ENCODE results near the gene CITED2.
A peak's percentile ranks its signal among the peaks of the same experiment; 100 is the strongest.
"Not testable (repeated sequence)": the region's sequence is repeated elsewhere in the genome, so short reads cannot be mapped to it uniquely, and the experiment has no call there.

Gene CITED2

GRCh38 chr6:139374357-139375225 lies at the start of gene CITED2:
Gene CITED2 (minus strand): TSS chr6:139374648. CDS start chr6:139373944, 704 bp downstream.
- peak; percentile 96 for DNase-seq

- no peak for DNase-seq
Measured at GRCh38 chr6:139423037-139423703, 48.7 kb upstream of the CITED2 start.

GRCh38 chr6:139422105-139423036 lies 47.9 kb upstream of the CITED2 start:
- no peak for DNase-seq

GRCh38 chr6:139418481-139419132 lies 44.2 kb upstream of the CITED2 start:
- DNase-seq: no peak

GRCh38 chr6:139416146-139416545 lies 41.7 kb upstream of the CITED2 start:
- no peak for DNase-seq

GRCh38 chr6:139415365-139415764 lies 40.9 kb upstream of the CITED2 start:
- no peak for DNase-seq

GRCh38 chr6:139412103-139412502 lies 37.7 kb upstream of the CITED2 start:
- DNase-seq: not testable (repeated sequence)

GRCh38 chr6:139409026-139409425 lies 34.6 kb upstream of the CITED2 start:
- DNase-seq: no peak

GRCh38 chr6:139407718-139408222 lies 33.3 kb upstream of the CITED2 start:
- no peak for DNase-seq

GRCh38 chr6:139406577-139407343 lies 32.3 kb upstream of the CITED2 start:
- DNase-seq: no peak

GRCh38 chr6:139402876-139403386 lies 28.5 kb upstream of the CITED2 start:
- DNase-seq: no peak

GRCh38 chr6:139398658-139399057 lies 24.2 kb upstream of the CITED2 start:
- no peak for DNase-seq

- DNase-seq: no peak
Measured at GRCh38 chr6:139395891-139396301, 21.4 kb upstream of the CITED2 start.

- DNase-seq: no peak
Measured at GRCh38 chr6:139395371-139395770, 20.9 kb upstream of the CITED2 start.

GRCh38 chr6:139394027-139394649 lies 19.7 kb upstream of the CITED2 start:
- DNase-seq: no peak

GRCh38 chr6:139392794-139393193 lies 18.3 kb upstream of the CITED2 start:
- DNase-seq: no peak

GRCh38 chr6:139391709-139392108 lies 17.3 kb upstream of the CITED2 start:
- DNase-seq: no peak

- no peak for DNase-seq
Measured at GRCh38 chr6:139390447-139390846, 16.0 kb upstream of the CITED2 start.

GRCh38 chr6:139388384-139388783 lies 13.9 kb upstream of the CITED2 start:
- no peak for DNase-seq

- no peak for DNase-seq
Measured at GRCh38 chr6:139386404-139386803, 12.0 kb upstream of the CITED2 start.
